ENCODE measurements around the gene AHNAK. TPM values are rescaled to one million over a fixed set of nuclear protein-coding genes. Genes with fewer than 3 reads are reported as not detected.
"Not testable (repeated sequence)": the region's sequence is repeated elsewhere in the genome, so short reads cannot be mapped to it uniquely, and the experiment has no call there.

Gene AHNAK
- total and polyA plus RNA-seq, 4 donors = 22.6 to 110 (median 38.1) TPM

GRCh38 chr11:62560566-62561103, 14.0 kb upstream of the AHNAK start (continued):
- TF ChIP-seq, protein P1, sequence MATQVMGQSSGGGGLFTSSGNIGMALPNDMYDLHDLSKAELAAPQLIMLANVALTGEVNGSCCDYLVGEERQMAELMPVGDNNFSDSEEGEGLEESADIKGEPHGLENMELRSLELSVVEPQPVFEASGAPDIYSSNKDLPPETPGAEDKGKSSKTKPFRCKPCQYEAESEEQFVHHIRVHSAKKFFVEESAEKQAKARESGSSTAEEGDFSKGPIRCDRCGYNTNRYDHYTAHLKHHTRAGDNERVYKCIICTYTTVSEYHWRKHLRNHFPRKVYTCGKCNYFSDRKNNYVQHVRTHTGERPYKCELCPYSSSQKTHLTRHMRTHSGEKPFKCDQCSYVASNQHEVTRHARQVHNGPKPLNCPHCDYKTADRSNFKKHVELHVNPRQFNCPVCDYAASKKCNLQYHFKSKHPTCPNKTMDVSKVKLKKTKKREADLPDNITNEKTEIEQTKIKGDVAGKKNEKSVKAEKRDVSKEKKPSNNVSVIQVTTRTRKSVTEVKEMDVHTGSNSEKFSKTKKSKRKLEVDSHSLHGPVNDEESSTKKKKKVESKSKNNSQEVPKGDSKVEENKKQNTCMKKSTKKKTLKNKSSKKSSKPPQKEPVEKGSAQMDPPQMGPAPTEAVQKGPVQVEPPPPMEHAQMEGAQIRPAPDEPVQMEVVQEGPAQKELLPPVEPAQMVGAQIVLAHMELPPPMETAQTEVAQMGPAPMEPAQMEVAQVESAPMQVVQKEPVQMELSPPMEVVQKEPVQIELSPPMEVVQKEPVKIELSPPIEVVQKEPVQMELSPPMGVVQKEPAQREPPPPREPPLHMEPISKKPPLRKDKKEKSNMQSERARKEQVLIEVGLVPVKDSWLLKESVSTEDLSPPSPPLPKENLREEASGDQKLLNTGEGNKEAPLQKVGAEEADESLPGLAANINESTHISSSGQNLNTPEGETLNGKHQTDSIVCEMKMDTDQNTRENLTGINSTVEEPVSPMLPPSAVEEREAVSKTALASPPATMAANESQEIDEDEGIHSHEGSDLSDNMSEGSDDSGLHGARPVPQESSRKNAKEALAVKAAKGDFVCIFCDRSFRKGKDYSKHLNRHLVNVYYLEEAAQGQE (IDR thresholded peaks at IDR 0.05) = no peak
- peak in 1 of 2 donors; percentile 40 for TF ChIP-seq JUND (IDR thresholded peaks at IDR 0.05)
- TF ChIP-seq, protein P2, sequence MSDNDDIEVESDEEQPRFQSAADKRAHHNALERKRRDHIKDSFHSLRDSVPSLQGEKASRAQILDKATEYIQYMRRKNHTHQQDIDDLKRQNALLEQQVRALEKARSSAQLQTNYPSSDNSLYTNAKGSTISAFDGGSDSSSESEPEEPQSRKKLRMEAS (IDR thresholded peaks at IDR 0.05) = peak; percentile 7
- TF ChIP-seq FOXA2 (IDR thresholded peaks at IDR 0.05) = peak; percentile 11
- peak; percentile 45 for TF ChIP-seq NR2F2 (IDR thresholded peaks at IDR 0.05)

DNA sequence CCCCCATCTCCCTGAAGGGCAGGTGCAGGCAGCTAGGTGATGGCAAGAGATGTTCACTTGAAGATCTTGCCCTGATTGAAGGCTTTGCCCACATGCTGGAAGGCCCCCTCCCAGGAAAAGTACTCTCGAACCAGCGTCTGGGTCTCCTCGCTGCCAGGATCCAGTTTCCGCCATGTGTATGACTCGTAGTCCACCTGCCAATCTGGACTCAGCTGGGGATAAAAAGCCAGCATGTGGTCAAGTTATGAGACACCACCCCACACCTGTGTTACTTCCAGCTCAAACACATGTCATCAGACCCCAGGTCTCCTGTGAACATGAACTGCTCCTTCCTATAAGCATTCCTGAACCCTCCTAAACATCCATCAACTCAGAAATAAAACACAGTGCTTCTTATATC, 13.0 kb upstream of the AHNAK start:
- not testable (repeated sequence) for H3K9me3 ChIP-seq (ENCODE audit: control insufficient read depth in 4 of 4, low read length in 3 of 4); H3K27ac ChIP-seq (ENCODE audit: low read depth in 1 of 2, low read length in 2 of 2); DNase-seq (ENCODE audit: low spot score); H3K4me3 ChIP-seq (ENCODE audit: low read depth in 1 of 3, low read length in 3 of 3); H3K27me3 ChIP-seq (ENCODE audit: control insufficient read depth in 4 of 4, insufficient read depth in 4 of 4, low read length in 3 of 4); H3K9ac ChIP-seq (ENCODE audit: low read depth in 1 of 2, low read length in 2 of 2)
- Histone ChIP-seq H3K36me3 (ENCODE audit: control insufficient read depth in 4 of 4, insufficient read depth in 3 of 4, low read depth in 1 of 4, low read length in 3 of 4) (peaks cover 11 to 31% (median 24%) of the 10 kb centered on the region in 4 donors), H3K4me1 (ENCODE audit: control insufficient read depth in 4 of 4, insufficient read depth in 4 of 4, low read length in 3 of 4) (peaks cover 0 to 34% (median 21%) of the 10 kb centered on the region in 4 donors)
- 90% methylated on average over 5 of the region's 5 CpGs for WGBS

GRCh38 chr11:62559204-62559603, 12.6 kb upstream of the AHNAK start:
- peaks cover 0 to 39% (median 22%) of the 10 kb centered on the region in 4 donors for H3K4me1 ChIP-seq (ENCODE audit: control insufficient read depth in 4 of 4, insufficient read depth in 4 of 4, low read length in 3 of 4)
- no peak overlapping the region for H3K4me3 ChIP-seq (ENCODE audit: low read depth in 1 of 3, low read length in 3 of 3)
- H3K9me3 ChIP-seq (ENCODE audit: control insufficient read depth in 4 of 4, low read length in 3 of 4) = no peaks in the 10 kb centered on the region
- WGBS = 87% methylated on average over 8 of the region's 8 CpGs
- TF ChIP-seq RAD21 (IDR thresholded peaks at IDR 0.05) = no peak
- no peak for TF ChIP-seq RXRA (IDR thresholded peaks at IDR 0.05)
- no peak for TF ChIP-seq NR2F2 (IDR thresholded peaks at IDR 0.05)
- TF ChIP-seq, protein P2 (IDR thresholded peaks at IDR 0.05) = no peak
- no peak for TF ChIP-seq FOXA1 (IDR thresholded peaks at IDR 0.05)
- TF ChIP-seq ZBTB33 (IDR thresholded peaks at IDR 0.05) = no peak
- TF ChIP-seq JUND (IDR thresholded peaks at IDR 0.05) = no peak
- TF ChIP-seq HNF4A (conservative IDR thresholded peaks at IDR 0.05) = no peak
- no peak for TF ChIP-seq FOXA2 (IDR thresholded peaks at IDR 0.05)
- no peak for TF ChIP-seq HNF4G (IDR thresholded peaks at IDR 0.05)
- no peak for TF ChIP-seq YY1 (IDR thresholded peaks at IDR 0.05)
- no peak for TF ChIP-seq CTCF (IDR thresholded peaks at IDR 0.05; ENCODE audit: low read depth, low read length, missing input control)
- TF ChIP-seq EGR1 (IDR thresholded peaks at IDR 0.05; ENCODE audit: low read depth in 2 of 2) = no peak
- no peak for TF ChIP-seq GABPA (IDR thresholded peaks at IDR 0.05 in 1 of 2, conservative IDR thresholded peaks at IDR 0.05 in 1 of 2)
- TF ChIP-seq, protein P1 (IDR thresholded peaks at IDR 0.05) = no peak
- no peak for TF ChIP-seq SP1 (IDR thresholded peaks at IDR 0.05)
- TF ChIP-seq, protein P3, sequence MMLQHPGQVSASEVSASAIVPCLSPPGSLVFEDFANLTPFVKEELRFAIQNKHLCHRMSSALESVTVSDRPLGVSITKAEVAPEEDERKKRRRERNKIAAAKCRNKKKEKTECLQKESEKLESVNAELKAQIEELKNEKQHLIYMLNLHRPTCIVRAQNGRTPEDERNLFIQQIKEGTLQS (IDR thresholded peaks at IDR 0.05) = no peak
- no peak for TF ChIP-seq TAF1 (conservative IDR thresholded peaks at IDR 0.05)
- no peak for DNase-seq (ENCODE audit: low spot score)
- no peak overlapping the region for H3K9ac ChIP-seq (ENCODE audit: low read depth in 1 of 2, low read length in 2 of 2)
- no peaks in the 10 kb centered on the region for H3K27me3 ChIP-seq (ENCODE audit: control insufficient read depth in 4 of 4, insufficient read depth in 4 of 4, low read length in 3 of 4)
- H3K36me3 ChIP-seq (ENCODE audit: control insufficient read depth in 4 of 4, insufficient read depth in 3 of 4, low read depth in 1 of 4, low read length in 3 of 4) = peaks cover 11 to 31% (median 24%) of the 10 kb centered on the region in 4 donors
- no peak overlapping the region for H3K27ac ChIP-seq (ENCODE audit: low read depth in 1 of 2, low read length in 2 of 2)
